ENCODE measurements around the gene RPGRIP1L.
A peak's percentile ranks its signal among the peaks of the same experiment; 100 is the strongest.

Gene RPGRIP1L

DNA sequence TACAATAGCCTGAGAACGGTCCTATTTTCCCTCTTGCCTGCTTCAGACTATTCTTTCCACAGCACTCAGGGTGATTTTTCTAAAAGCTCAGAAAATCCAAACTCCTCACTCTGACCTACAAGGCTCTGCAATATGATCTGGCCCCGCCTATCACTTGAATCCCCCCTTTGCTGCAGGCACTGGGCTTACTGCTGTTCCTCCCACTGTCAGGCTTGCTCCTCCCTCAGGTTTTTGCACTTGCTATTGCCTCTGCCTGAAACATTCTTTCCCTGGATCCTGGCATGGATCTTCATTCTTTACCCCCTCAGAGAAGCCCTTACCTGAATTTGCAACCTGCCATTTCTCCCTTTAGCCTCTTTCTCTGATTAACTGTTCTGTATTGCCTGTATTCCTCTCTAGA, 52.3 kb downstream of the RPGRIP1L start:
- DNase-seq (ENCODE audit: low spot score): peak; percentile 52

DNA sequence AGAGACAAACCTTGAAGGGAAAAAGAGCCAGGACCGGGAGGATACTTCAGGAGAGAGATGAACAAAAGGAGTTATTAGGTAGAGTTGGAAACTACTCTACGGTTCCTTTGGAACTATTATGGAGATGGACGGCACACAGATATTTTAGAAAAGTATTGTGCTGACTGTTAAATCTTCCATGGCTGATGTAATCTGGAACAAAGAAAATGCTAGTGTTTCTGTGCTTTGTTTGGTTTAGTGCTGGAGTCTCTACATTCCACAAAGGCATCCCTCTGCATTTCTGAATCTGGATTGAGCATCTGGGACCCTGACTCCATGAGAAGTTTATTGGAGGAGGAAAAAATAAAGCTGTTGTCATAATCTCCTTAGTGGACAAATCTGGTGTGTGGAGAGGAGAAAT, 57.2 kb downstream of the RPGRIP1L start:
- no peak for DNase-seq (ENCODE audit: low spot score)

DNA sequence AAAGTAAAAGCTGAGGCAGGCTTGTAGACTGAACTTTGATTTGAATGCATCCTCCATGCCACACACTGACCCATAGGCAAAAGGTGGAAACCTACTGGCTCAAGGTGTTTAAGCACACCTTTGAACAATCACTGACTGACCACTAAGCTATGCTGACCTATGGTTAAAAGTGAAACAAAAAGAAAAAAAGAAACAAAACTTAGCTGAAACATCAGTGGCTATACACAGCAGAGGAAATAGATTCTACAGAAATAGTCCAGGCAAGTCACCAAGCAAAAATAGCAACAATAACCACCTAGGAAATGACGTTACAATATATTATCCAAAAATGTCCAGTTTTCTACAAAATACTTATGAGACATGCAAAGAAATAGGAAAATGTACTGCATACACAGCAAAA, 60.2 kb downstream of the RPGRIP1L start:
- no peak for DNase-seq (ENCODE audit: low spot score)

DNA sequence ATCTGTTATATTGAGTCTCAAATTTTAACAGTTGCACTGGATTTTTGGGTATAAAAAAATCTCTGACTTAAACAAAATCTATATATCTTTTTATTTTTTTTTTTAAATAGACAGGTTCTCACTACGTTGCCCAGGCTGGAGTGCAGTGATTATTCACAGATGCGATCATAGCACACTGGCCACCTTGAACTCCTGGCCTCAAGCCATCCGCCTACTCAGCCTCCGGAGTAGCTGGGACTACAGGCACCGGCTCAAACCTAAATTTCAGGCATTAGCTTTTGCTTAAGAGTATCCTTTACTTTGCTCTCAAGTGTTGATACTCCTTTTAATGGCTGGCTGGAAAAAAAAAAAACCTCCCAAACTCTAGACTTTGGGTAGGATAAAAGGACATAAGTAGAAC, 61.6 kb downstream of the RPGRIP1L start:
- DNase-seq (ENCODE audit: low spot score): no peak

DNA sequence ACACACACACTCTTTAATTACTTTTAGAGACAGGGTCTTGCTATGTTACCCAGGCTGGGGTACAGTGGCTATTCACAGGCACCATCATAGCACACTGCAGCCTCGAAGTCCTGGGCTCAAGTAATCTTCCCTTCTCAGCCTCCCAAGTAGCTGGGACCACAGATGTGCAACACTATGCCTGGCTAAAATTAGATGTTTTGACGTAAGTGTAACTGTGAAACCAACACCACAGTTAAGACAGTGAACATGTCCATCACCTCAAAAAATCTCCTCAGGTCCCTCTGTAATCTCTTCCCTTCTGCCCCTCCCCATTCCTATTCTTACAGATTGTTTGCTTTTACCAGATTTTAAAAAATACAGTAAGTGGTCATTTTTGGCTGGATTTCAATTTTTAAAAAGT, 66.7 kb downstream of the RPGRIP1L start:
- no peak for DNase-seq (ENCODE audit: low spot score)

DNA sequence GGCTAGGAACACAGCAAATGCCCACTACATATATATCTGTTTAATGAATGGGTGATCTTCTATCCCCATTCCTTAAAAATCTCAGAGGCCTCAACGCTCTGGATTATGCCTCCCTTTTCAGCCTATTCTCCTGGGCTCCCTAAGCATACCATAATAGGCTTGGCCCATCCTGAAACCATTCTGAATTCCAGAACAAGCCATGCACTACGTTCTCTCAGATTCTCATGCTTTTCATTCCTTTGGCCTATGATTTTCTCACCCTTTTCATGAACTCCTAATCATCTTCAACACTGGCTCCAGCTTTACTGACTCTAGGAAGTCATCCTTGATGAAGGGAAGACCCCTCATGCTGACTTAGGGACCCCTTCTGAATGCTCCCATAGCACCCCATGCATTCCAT, 71.1 kb downstream of the RPGRIP1L start:
- DNase-seq (ENCODE audit: low spot score): no peak

DNA sequence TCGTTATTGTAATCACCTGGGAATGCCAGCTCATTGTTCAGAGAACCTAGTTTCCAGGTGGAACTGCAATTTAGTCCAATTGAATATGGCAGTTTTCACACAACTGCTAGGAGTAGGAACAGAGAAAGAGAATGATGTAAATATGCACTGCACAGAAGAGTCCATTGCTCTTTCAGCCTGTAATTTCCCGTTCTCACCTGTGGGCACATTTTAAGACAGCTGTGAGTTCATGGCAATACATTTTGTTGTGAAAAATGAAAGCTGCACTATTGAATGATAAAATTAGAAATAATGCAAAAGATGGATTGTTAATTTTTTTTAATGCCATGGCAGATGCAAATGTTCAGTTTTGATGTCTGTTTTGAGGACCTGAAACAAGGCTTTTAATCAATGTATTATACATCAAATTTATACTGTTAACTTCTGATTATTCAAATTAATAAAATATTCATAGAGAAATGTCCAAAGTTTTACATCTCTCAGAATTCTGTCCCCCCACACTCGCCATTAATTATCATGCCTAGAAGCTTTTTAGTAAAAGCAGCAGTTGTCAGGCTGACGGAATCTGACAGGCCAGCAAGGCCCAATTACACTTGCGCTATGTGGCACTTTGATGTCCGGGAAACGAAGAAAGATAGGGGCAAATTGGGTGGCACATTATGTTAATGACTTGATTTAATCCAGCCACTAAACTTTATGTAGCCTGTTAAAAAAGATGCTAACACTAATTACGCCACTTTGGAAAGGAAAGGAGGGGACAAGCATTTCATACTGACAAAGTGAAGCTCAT, 72.2 kb downstream of the RPGRIP1L start:
- DNase-seq (ENCODE audit: low spot score): no peak

DNA sequence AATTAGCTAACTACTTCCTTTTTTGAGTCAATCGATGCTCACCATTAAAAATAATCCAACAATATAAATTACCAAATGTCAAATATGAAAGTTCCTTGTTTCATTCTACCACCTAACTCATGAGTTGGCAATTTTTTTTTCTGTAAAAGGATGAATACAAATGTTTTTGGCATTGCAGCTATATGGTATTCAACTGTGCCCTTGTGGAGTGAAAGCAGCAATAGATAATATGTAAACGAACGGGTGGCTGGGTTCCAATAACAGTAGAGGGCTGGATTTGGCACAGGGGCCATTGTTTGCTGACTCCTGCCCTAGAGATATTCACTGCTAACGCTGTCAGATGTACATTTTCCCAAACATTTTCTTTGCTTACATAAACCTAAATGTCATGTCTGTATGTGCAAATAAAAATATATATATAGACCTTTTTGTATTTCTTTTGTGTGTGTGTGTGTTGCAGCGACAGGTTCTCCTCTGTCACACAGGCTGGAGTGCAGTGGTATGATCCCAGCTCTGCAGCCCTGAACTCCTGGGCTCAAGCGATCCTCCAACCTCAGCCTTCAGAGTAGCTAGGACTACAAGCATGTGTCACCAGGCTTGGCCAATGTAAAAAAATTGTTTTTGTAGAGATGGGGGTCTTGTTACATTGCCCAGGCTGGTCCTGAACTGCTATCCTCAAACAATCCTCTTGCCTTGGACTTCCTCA, 73.9 kb downstream of the RPGRIP1L start:
- no peak for DNase-seq (ENCODE audit: low spot score)

DNA sequence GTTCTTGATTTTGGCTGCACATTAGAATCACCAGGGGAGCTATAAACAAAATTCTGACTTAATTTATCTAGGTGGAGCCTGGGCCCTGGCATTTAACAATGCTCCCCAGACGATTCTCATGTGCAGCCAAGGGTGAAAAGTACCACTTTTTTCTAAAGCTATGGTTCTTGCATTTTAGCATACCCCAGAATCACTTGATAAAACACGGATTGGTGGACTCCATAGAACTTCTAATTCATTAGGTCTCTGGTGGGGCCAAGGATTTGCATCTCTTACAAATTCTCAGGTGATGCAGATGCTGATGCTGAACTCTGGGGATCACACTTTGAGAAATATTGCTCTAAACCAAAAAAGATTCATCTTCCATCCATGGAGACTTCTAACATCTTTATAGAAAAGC, 74.5 kb downstream of the RPGRIP1L start:
- DNase-seq (ENCODE audit: low spot score): no peak

DNA sequence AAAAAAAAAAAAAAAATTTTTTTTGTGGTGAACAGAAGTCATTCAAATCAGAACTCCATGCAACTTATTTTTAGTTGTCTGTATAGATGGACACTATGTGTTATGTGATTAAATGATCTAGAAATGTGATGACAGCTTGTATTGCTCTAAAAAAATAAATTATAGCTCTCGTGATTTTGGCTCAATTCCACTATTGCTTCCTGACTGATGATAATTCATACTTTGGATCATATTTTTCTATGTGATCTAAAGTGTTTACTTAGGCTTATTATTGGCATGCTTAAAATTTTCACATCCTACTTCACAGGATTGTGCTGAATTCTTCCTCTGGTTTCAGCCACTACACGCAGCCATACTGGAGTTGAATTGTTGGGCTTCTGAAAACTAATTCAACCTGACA, 76.8 kb downstream of the RPGRIP1L start:
- no peak for DNase-seq (ENCODE audit: low spot score)

DNA sequence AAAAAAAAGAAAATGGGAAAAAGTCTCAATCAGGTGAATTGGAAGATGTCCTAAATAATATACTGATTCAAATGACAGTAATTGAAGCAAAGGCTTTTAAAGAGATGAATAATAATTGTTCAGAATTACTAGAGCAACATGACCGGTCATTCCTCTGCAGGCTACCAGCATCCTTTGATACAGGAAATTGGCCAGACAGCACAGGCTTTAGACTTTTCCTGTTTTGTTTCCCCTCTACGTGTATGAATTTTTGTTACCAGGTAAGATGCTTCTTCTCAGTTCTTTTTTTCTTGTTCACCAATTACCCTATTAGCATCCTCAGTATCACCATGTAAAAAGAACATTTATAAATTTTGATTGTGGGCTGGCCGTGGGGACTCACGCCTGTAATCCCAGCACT, 77.5 kb downstream of the RPGRIP1L start:
- no peak for DNase-seq (ENCODE audit: low spot score)

DNA sequence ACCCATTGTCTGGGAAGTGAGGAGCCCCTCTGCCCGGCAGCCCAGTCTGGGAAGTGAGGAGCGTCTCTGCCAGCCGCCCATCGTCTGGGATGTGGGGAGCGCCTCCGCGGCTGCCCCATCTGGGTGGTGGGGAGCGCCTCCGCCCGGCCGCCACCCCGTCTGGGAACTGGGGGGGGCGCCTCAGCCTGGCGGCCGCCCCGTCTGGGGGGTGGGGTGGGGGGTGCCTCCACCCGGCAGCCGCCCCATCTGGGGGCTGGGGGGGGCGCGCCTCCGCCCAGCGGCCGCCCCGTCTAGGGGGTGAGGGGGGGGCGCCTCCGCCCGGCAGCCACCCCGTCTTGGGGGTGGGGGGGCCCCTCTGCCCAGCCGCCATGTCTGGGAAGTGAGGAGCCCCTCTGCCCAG, 78.4 kb downstream of the RPGRIP1L start:
- no peak for DNase-seq (ENCODE audit: low spot score)

DNA sequence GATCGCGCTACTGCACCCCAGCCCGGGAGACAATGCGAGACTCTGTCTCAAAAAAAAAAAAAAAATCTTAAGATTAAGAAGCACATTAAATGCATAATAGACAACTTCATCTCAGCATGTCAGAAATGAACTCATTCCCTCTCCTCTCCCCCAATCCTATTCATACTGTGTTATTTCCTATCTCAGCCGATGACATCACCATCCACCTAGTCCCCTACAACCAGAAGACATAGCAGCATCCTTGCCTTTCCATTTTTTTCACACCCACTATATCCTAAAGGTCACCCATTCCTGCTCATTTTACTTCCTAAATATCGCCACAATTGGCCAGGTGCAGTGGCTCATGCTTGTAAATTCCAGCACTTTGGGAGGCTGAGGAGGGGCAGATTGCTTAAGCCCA, 81.3 kb downstream of the RPGRIP1L start:
- DNase-seq (ENCODE audit: low spot score): no peak

DNA sequence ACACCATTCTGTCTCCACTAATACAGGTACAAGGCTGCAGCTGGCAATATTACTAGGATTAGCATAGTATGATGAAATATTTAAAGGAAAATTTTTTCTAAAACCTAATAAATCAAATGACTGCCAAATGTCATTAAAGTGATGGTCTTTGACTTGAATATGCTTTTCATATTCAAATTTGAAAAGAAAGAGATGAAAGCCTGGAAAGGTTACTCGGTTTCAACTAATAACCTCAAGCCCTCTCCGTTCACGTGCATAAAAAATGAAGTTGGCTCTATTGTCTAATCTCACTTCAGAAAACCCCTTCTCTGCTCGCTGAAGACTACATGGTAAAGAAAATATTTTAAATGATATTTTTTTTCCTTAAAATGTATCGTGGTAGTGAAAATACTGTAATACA, 83.2 kb downstream of the RPGRIP1L start:
- DNase-seq (ENCODE audit: low spot score): no peak

DNA sequence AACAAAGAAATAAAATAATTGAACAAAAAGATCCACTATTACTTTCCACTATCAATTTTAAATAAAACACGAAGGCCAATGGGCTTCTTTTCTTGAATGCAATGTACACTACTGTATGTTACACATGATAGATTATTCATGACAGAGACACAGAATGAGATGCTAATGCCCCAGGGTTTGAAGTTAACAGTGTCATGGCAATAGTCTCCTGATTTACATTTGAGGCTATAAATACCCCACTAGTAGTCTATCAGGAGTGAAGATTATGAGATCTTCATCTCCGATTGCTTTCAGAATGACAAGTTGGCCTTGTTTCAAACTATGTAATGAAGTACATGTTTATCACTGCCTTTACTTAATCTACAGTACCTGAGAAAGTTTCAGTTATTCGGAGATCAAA, 84.4 kb downstream of the RPGRIP1L start:
- DNase-seq (ENCODE audit: low spot score): no peak

DNA sequence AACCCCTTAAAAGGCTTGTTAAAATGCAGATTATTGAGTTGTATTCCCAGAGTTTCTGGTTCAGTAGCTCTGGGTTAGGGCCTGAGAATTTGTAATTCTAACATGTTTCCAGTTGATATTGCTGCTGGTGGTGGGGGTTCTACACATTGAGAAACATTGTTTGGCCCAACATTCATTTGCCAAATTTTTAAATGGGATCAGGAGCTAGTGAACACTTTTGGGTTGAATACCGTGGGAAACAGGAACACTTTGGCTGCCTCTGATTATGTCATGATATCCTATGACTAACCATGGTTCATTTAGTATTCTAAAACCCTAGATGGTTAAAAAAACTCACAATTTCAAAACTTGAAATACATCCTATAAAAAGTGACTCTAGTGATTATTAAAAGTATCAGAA, 89.3 kb downstream of the RPGRIP1L start:
- DNase-seq (ENCODE audit: low spot score): no peak

DNA sequence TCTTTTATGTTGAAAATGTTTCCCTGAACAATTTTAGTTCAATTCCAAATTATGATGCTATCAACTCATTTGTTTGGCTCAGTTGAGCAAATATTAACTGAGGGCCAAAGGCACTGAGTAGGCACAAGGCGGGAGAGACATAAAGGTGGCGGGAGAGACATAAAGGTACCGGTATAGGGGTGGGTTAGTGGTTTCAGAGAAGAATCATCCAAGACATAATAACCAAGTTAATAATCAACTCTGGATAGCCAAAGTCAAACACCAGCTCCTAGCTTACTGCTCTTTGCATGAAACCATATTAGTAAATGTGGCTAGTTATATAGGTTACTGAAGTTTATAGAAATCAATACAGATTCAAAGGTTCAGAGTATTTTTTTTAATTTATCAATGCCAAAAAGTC, 91.7 kb downstream of the RPGRIP1L start:
- DNase-seq (ENCODE audit: low spot score): no peak

DNA sequence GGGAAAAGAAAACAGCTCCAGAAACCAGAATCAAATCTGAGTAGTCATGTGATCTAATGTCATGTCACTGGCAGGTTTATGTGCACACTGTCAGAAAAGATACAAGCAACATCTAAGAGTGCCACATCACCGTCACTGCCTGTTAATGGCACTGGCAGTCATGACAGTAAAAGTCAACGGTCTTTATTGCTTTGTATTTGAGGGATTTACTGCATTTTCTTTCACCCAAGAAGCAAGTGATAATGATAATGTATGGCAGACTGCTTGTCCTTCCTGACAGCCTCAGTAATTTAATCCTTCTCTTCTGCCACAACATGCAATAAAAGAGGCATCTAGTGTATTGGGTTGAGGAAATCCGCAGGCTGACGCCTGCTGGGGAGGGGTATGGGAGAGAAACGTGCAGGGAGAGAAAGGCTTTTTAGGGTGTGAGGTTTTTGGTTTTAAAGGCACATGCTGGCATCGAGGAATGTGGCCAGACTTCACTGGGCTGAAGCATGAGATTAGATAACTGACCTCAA, 92.4 kb downstream of the RPGRIP1L start:
- no peak for DNase-seq (ENCODE audit: low spot score)

DNA sequence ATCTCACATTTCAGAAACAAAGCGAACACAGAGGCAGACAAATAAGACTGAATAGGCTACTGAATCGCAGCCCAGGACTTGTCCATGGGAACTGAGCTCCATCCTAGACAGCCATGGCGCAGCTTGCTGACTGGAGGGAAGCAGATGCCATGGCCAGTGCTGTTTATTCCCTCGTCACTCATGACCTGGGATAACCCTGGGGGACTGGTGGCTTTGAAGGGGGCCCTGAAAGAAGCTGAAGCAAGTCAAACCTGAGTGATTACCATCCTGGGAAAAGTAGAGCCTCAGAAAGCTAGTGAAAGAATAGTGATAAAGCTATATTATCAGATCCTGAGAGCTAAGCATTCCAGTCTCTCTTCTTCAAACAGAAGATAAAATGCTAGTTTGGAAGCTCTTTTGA, 94.1 kb downstream of the RPGRIP1L start:
- DNase-seq (ENCODE audit: low spot score): no peak

DNA sequence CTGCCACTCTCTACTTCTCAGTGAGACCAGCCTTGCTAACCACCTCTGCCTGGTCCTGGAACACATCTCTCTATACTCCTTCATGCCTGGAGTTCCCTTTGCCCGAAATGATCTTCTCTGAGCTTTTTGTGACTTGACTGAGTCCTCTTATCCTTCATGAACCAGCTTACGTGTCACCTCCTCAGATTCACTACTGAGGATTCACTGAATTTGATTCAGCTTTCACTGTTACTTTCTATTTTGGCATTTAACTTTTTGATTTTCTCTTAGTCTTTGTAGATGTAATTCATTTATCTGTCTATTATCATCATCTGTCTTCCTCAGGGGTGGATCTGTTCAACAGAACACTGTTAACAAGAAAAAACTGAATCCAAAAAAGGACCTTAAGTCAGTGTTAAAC, 95.6 kb downstream of the RPGRIP1L start:
- no peak for DNase-seq (ENCODE audit: low spot score)

DNA sequence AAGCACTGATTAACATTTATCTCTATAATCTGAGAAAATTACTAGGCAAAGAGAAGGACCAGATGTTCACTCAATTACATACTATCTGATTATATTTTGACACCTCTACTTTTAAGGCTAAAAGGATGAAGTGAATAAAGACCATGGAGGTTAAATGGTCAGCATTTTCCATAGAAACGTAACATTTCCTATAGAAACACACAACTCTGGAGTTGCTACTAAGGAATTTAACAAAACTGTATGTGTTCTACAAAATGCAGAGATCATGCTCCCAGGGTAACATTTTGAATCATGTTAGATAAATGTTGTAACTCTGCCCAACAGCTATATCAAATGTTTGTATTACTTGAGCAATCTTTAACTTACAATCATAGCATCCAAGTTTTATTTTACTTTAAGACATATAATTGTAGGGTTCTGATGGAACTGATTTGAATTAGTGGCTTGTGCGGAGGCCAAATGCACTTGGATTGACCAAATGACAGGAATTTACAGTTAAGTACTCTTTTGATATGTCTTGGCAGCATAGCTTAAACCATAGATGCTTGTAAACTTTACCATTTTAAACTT, 97.7 kb downstream of the RPGRIP1L start:
- DNase-seq (ENCODE audit: low spot score): no peak

DNA sequence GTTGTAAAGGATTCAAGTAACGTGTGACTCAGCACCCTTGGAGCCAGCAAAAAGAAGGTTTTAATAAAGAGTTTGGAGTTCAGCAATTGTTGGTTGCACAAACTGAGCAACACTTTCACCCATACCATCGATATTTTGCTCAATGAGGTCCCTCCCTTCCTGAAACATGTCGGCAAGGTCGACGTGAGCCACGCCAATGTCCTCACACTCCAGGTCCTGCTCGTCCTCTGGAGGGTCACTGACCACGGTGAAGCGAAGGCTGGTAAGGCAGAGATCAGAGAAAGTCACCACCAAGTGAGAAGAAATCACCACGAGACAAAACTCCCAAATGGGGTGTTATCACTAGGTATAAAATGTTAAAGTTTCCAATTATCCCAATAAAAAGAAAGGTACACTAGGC, 98.3 kb downstream of the RPGRIP1L start:
- DNase-seq (ENCODE audit: low spot score): no peak

DNA sequence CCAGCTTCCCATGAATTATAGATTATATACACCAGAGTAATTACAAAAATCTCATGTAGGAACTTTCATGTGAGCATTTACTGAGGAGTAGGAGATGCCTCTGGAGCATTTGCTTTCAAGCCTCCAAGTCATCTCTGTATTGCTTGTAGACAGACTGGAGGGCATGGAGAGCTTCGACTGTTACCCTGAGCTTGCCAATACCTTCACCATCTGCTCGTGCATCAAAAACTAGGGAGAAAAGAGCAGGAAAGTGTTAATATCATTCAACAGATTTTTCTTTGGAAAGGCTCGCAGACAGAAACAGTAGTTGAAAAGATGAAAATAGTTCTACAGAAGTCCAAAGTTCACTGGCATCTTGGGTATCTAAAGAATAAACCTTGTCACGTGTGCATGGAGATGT, 101.7 kb downstream of the RPGRIP1L start:
- no peak for DNase-seq (ENCODE audit: low spot score)
